Measurements from ENCODE around the gene LGALSL. TPM values are rescaled to one million over a fixed set of nuclear protein-coding genes. Genes with fewer than 3 reads are reported as not detected.

Gene LGALSL
- total RNA-seq, 1 experiment from 2014 or later = 13.0 TPM

- ChIA-PET POLR2A (ENCODE audit: unreplicated experiment) (interaction anchor here (0.7 kb wide), 1 partner anchor 155 kb away, joined by 3 read pairs; no protein-coding TSS in a partner anchor), CTCF (interaction anchor here (0.9 kb wide), 1 partner anchor 124 kb away, joined by 4 read pairs; no protein-coding TSS in a partner anchor)
- no peaks in the 10 kb centered on the region for H3K79me2 ChIP-seq (ENCODE audit: low read depth)
- H3K9me3 ChIP-seq (ENCODE audit: insufficient read depth, low read depth) = no peaks in the 10 kb centered on the region
- no TSS peak for BruUV-seq (replicated peaks)
- H3K4me3 ChIP-seq = no peak overlapping the region
- H3K27ac ChIP-seq = no peak overlapping the region
- no peak for TF ChIP-seq EZH2 (IDR thresholded peaks at IDR 0.05; ENCODE audit: low read depth)
- no peak for TF ChIP-seq CTCF (conservative IDR thresholded peaks at IDR 0.05)
- no peak for DNase-seq
- no peak overlapping the region for H2AFZ ChIP-seq
- no peaks in the 10 kb centered on the region for H4K20me1 ChIP-seq (ENCODE audit: insufficient read depth)
- intact Hi-C loops (cut with micrococcal nuclease; ENCODE audit: unreplicated experiment) = loop anchor here (5.0 to 10.0 kb wide), 3 partner anchors 121 to 401 kb away; partner anchors contain the start of gene PELI1
- peaks cover 16% of the 10 kb centered on the region for H3K4me1 ChIP-seq (replicated peaks; ENCODE audit: insufficient read depth)
- H3K4me2 ChIP-seq = no peak overlapping the region
- H3F3A ChIP-seq (ENCODE audit: insufficient read depth, low read depth) = peaks cover 16% of the 10 kb centered on the region
- H3K27me3 ChIP-seq (ENCODE audit: insufficient read depth, low read depth) = no peaks in the 10 kb centered on the region
- no peaks in the 10 kb centered on the region for H3K36me3 ChIP-seq (ENCODE audit: low read depth)
- H3K9me2 ChIP-seq (ENCODE audit: insufficient read depth) = no peaks in the 10 kb centered on the region
These were observed 32.0 kb downstream of the LGALSL start for GRCh38 chr2:64485961-64486360.

DNA sequence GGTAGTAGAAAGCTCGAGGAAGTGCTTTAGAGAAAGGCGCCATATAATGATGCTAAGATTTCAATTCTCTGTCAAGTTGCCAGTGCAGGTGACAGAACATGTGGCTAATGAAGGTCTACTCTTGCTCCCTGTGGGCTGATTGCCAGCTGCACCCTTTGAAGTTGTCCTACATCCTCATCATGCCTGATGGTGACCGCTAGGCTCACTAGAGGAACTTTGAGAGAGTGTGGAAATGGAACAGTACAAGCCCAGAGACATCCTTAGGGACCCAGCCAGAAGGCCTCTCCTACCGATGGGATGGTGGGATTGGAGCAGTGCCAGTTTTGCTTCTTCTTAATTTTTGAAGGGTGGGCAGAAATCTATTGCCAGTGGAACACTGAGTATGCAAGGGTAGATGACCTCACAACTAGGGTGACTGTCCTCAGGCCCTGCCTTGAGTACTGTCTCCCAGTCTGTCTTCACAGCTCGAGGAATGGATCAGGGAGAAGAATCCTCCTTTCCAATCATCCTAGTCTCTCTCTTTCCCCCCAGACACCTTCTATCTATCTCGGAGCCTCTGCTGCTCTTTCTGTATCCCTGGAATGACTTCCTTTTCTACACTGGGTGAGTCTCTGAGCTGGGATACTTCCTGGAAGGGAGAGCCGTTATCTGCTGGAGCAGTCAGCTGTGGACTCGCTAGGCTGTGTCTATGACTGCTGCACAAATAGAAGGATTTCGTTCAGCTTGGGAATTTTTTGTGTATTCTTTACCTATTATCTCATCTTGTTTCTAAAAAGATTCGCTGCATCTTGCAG, 33.5 kb downstream of the LGALSL start:
- H3K79me2 ChIP-seq (ENCODE audit: low read depth) = no peaks in the 10 kb centered on the region
- H3K9me2 ChIP-seq (ENCODE audit: insufficient read depth) = no peaks in the 10 kb centered on the region
- H4K20me1 ChIP-seq (ENCODE audit: insufficient read depth) = no peaks in the 10 kb centered on the region
- H3K36me3 ChIP-seq (ENCODE audit: low read depth) = no peaks in the 10 kb centered on the region
- no peak overlapping the region for H2AFZ ChIP-seq
- POLR2A ChIA-PET (ENCODE audit: unreplicated experiment) = interaction anchor here (0.6 to 0.7 kb wide), 2 partner anchors 157 to 749 kb away, joined by 3 read pairs; no protein-coding TSS in a partner anchor
- peaks cover 12% of the 10 kb centered on the region for H3F3A ChIP-seq (ENCODE audit: insufficient read depth, low read depth)
- intact Hi-C loops (cut with micrococcal nuclease; ENCODE audit: unreplicated experiment) = loop anchor here (1.0 to 10.0 kb wide), 7 partner anchors 75 to 438 kb away; partner anchors contain the start of gene PELI1
- no peak overlapping the region for H3K4me2 ChIP-seq
- no peaks in the 10 kb centered on the region for H3K9me3 ChIP-seq (ENCODE audit: insufficient read depth, low read depth)
- CTCF ChIA-PET = interaction anchor here (0.8 to 1.8 kb wide), 6 partner anchors 86 to 195 kb away, joined by 3 to 11 read pairs (median 3); no protein-coding TSS in a partner anchor
- no peak overlapping the region for H3K27ac ChIP-seq
- no peaks in the 10 kb centered on the region for H3K27me3 ChIP-seq (ENCODE audit: insufficient read depth, low read depth)
- no peak overlapping the region for H3K4me3 ChIP-seq
- TF ChIP-seq EZH2 (IDR thresholded peaks at IDR 0.05; ENCODE audit: low read depth) = no peak
- no peak for TF ChIP-seq CTCF (conservative IDR thresholded peaks at IDR 0.05)
- no TSS peak for BruUV-seq (replicated peaks)
- no peak for DNase-seq
- H3K4me1 ChIP-seq (replicated peaks; ENCODE audit: insufficient read depth) = peaks cover 11% of the 10 kb centered on the region

DNA sequence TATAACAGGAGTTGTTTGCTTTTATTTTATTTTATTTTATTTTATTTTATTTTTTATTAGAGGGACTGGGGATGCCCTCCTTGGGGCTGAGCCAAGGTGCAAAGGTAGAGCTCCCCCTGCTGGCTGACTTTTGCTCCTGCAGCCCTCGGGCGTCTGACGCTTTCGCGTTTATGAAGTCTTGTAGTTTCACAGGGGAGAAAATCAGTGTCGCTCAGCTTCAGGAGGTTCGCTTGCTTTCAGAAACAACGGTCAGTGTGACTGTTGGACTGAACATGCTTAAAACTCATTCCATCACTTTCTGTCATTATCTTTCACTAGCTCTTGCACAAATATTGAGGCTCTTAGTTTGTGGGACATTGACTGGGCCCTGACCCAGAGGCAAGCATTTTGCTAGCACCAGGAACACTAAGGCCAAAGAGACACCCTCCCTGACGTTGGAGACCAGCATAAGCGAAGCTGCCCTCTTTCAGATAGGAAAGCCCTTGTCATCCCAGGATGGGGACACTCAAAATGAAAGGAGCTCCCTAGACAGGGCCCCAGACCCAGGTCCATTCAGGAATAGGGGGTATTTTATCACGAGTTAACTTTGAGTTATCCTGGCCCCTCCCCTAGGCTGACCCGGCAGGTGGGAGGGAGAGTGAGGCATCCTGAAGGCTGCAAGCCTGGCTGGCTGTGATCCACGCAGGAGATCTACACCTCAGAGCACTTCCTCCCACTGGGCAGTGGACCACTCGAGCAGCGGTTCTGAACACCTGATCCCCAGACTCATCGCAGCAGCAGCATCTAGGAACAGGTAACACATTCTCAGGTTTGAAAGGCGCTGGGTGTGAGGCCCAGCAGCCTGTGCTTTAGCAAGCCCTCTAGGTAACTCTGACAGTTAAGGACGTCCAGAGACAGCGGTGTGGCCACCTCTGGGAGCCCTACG, 34.4 kb downstream of the LGALSL start:
- Histone ChIP-seq H4K20me1 (ENCODE audit: insufficient read depth) (no peaks in the 10 kb centered on the region), H3K4me1 (replicated peaks; ENCODE audit: insufficient read depth) (peaks cover 4% of the 10 kb centered on the region; the same call in 1 of the 2 replicates), H3K4me3 (no peak overlapping the region), H3K9me3 (ENCODE audit: insufficient read depth, low read depth) (no peaks in the 10 kb centered on the region), H3K27ac (no peak overlapping the region), H3K4me2 (peak overlapping the region; percentile 25), H3K36me3 (ENCODE audit: low read depth) (no peaks in the 10 kb centered on the region), H3F3A (ENCODE audit: insufficient read depth, low read depth) (peaks cover 5% of the 10 kb centered on the region), H3K79me2 (ENCODE audit: low read depth) (no peaks in the 10 kb centered on the region), H3K9me2 (ENCODE audit: insufficient read depth) (no peaks in the 10 kb centered on the region), H2AFZ (0 out of 2 replicates have a peak overlapping the region, but pooled peaks have one; percentile 46), H3K27me3 (ENCODE audit: insufficient read depth, low read depth) (no peaks in the 10 kb centered on the region)
- TF ChIP-seq EZH2 (IDR thresholded peaks at IDR 0.05; ENCODE audit: low read depth) = no peak
- TF ChIP-seq CTCF (conservative IDR thresholded peaks at IDR 0.05) = peak; percentile 98
- peak in 1 of 2 experiments; percentile 74 for DNase-seq
- intact Hi-C loops (cut with micrococcal nuclease; ENCODE audit: unreplicated experiment) = loop anchor here (1.0 to 10.0 kb wide), 6 partner anchors 74 to 439 kb away; partner anchors contain the start of gene PELI1
- ChIA-PET POLR2A (ENCODE audit: unreplicated experiment) (interaction anchor here (0.6 to 0.7 kb wide), 4 partner anchors 158 to 750 kb away, joined by 3 to 10 read pairs (median 5); no protein-coding TSS in a partner anchor), CTCF (interaction anchor here (0.5 to 1.8 kb wide), 10 partner anchors 87 to 748 kb away, joined by 3 to 11 read pairs (median 3); no protein-coding TSS in a partner anchor)
- BruUV-seq (replicated peaks) = no TSS peak
